WTC11 (cell line): ENCODE measurements around the gene ZFX.

Source experiments
- CREM ChIP-seq: sonication (generic); formaldehyde crosslinking; IDR thresholded peaks from 2 replicates; pipeline ENCODE4 v1.8.1; 2022; ENCODE audit warnings: mild to moderate bottlenecking, missing genetic modification reagents, moderate library complexity
- ELF4 ChIP-seq: sonication (generic); formaldehyde crosslinking; IDR thresholded peaks from 2 replicates; pipeline ENCODE4 v1.8.1; 2022; ENCODE audit warnings: low read depth, mild to moderate bottlenecking, moderate library complexity, missing genetic modification reagents
- JUN ChIP-seq: sonication (generic); formaldehyde crosslinking; IDR thresholded peaks from 2 replicates; pipeline ENCODE4 v1.8.0; 2023; ENCODE audit warnings: mild to moderate bottlenecking, missing genetic modification reagents
- NR2C2 ChIP-seq: sonication (generic); formaldehyde crosslinking; IDR thresholded peaks from 2 replicates; pipeline ENCODE4 v1.8.0; 2022; ENCODE audit warnings: mild to moderate bottlenecking, missing genetic modification reagents
- SP1 ChIP-seq: sonication (generic); formaldehyde crosslinking; conservative IDR thresholded peaks from 2 replicates; pipeline ENCODE4 v1.8.1; 2022; ENCODE audit warnings: missing genetic modification reagents
- TP53 ChIP-seq: sonication (generic); formaldehyde crosslinking; IDR thresholded peaks from 2 replicates; pipeline ENCODE4 v1.8.1; 2023; ENCODE audit warnings: mild to moderate bottlenecking, missing genetic modification reagents
- ZNF121 ChIP-seq: sonication (generic); formaldehyde crosslinking; IDR thresholded peaks from 2 replicates; pipeline ENCODE4 v1.8.0; 2023; ENCODE audit warnings: missing genetic modification reagents
- ZNF396 ChIP-seq: fragments of 250-450 bp; sonication (Bioruptor Pico); IDR thresholded peaks from 2 replicates; pipeline ENCODE4 v1.8.0; 2021; ENCODE audit warnings: mild to moderate bottlenecking, moderate library complexity, borderline replicate concordance
- ZNF671 ChIP-seq: fragments of 250-450 bp; sonication (Bioruptor Pico); IDR thresholded peaks from 2 replicates; pipeline ENCODE4 v1.8.0; 2021; ENCODE audit warnings: mild to moderate bottlenecking
- TF ChIP-seq, protein P1 (sequence below): fragments of 200-600 bp; IDR thresholded peaks from 2 replicates; pipeline ENCODE4 v1.8.0; 2022; ENCODE audit warnings: antibody characterized with exemption
- TF ChIP-seq, protein P2 (sequence below): sonication (generic); formaldehyde crosslinking; IDR thresholded peaks from 2 replicates; pipeline ENCODE4 v1.8.1; 2023; ENCODE audit warnings: mild to moderate bottlenecking, missing genetic modification reagents
- TF ChIP-seq, protein P3 (sequence below): sonication (generic); formaldehyde crosslinking; conservative IDR thresholded peaks from 2 replicates; pipeline ENCODE4 v1.8.1; 2022; ENCODE audit warnings: mild to moderate bottlenecking, missing genetic modification reagents

DNA sequence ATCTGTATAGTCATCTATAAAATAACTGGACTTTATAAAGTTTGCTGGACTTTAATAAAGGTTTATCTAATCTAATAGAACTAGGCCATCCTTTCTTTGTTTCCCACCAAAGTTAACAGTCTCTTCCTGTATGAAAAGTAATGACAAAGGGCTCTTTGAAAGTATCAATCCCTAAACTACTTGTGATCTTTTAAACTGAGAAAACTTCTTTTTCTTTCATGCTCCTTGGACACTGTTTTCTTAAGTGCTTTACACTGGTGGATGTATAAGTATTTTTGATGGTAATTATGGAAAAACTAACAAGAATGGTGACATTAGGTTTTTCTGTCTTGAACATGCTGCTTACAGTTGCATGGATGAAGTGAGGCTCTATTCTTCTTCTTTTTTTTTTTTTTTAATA lies 2.4 kb upstream of the ZFX start:
- TF ChIP-seq ZNF396 (CRISPR knock-in tag) (no peak), SP1 (CRISPR knock-in tag) (no peak), TP53 (no peak), CREM (CRISPR knock-in tag) (no peak), ZNF671 (CRISPR knock-in tag) (no peak), ZNF121 (CRISPR knock-in tag) (no peak), JUN (CRISPR knock-in tag) (no peak), NR2C2 (CRISPR knock-in tag) (no peak), ELF4 (CRISPR knock-in tag) (no peak)
- TF ChIP-seq, protein P1, sequence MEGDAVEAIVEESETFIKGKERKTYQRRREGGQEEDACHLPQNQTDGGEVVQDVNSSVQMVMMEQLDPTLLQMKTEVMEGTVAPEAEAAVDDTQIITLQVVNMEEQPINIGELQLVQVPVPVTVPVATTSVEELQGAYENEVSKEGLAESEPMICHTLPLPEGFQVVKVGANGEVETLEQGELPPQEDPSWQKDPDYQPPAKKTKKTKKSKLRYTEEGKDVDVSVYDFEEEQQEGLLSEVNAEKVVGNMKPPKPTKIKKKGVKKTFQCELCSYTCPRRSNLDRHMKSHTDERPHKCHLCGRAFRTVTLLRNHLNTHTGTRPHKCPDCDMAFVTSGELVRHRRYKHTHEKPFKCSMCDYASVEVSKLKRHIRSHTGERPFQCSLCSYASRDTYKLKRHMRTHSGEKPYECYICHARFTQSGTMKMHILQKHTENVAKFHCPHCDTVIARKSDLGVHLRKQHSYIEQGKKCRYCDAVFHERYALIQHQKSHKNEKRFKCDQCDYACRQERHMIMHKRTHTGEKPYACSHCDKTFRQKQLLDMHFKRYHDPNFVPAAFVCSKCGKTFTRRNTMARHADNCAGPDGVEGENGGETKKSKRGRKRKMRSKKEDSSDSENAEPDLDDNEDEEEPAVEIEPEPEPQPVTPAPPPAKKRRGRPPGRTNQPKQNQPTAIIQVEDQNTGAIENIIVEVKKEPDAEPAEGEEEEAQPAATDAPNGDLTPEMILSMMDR = no peak
- TF ChIP-seq, protein P2, sequence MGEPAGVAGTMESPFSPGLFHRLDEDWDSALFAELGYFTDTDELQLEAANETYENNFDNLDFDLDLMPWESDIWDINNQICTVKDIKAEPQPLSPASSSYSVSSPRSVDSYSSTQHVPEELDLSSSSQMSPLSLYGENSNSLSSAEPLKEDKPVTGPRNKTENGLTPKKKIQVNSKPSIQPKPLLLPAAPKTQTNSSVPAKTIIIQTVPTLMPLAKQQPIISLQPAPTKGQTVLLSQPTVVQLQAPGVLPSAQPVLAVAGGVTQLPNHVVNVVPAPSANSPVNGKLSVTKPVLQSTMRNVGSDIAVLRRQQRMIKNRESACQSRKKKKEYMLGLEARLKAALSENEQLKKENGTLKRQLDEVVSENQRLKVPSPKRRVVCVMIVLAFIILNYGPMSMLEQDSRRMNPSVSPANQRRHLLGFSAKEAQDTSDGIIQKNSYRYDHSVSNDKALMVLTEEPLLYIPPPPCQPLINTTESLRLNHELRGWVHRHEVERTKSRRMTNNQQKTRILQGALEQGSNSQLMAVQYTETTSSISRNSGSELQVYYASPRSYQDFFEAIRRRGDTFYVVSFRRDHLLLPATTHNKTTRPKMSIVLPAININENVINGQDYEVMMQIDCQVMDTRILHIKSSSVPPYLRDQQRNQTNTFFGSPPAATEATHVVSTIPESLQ (CRISPR knock-in tag) = no peak
- TF ChIP-seq, protein P3, sequence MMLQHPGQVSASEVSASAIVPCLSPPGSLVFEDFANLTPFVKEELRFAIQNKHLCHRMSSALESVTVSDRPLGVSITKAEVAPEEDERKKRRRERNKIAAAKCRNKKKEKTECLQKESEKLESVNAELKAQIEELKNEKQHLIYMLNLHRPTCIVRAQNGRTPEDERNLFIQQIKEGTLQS (CRISPR knock-in tag) = no peak
